Right hindlimb (tissue), 1 donor: Measurements from ENCODE around the gene SPATC1L.
"Not testable (repeated sequence)": the region's sequence is repeated elsewhere in the genome, so short reads cannot be mapped to it uniquely, and the experiment has no call there.

Experiments used
- DNase-seq: peaks from one replicate; pipeline ENCODE4 v3.0.0-alpha.2; 2018

SPATC1L gene

GRCh38 chr21:46147429-46147828 is 36.8 kb downstream of the SPATC1L start:
- DNase-seq = peak; percentile 15

GRCh38 chr21:46146856-46147255 is 37.4 kb downstream of the SPATC1L start:
- DNase-seq = peak; percentile 10

GRCh38 chr21:46145840-46146691 is 38.2 kb downstream of the SPATC1L start:
- peak; percentile 10 for DNase-seq

GRCh38 chr21:46145159-46145839 is 39.0 kb downstream of the SPATC1L start:
- no peak for DNase-seq

GRCh38 chr21:46144464-46145070 is 39.7 kb downstream of the SPATC1L start:
- DNase-seq = no peak

GRCh38 chr21:46142582-46143473 is 41.4 kb downstream of the SPATC1L start:
- no peak for DNase-seq

- DNase-seq = no peak
Observed at GRCh38 chr21:46141767-46142581, 42.3 kb downstream of the SPATC1L start.

GRCh38 chr21:46140352-46141003 is 43.8 kb downstream of the SPATC1L start:
- not testable (repeated sequence) for DNase-seq

- no peak for DNase-seq
Observed at GRCh38 chr21:46139686-46140085, 44.6 kb downstream of the SPATC1L start.

GRCh38 chr21:46138383-46138970 is 45.8 kb downstream of the SPATC1L start:
- DNase-seq = no peak

- DNase-seq = no peak
Observed at GRCh38 chr21:46137908-46138307, 46.4 kb downstream of the SPATC1L start.

GRCh38 chr21:46136739-46137349 is 47.4 kb downstream of the SPATC1L start:
- DNase-seq = no peak

GRCh38 chr21:46135782-46136395 is 48.4 kb downstream of the SPATC1L start:
- DNase-seq = no peak

- no peak for DNase-seq
Observed at GRCh38 chr21:46131838-46132651, 52.2 kb downstream of the SPATC1L start.

GRCh38 chr21:46131588-46131837 is 52.7 kb downstream of the SPATC1L start:
- DNase-seq = no peak

- DNase-seq = no peak
Observed at GRCh38 chr21:46130831-46131587, 53.2 kb downstream of the SPATC1L start.

GRCh38 chr21:46129846-46130651 is 54.2 kb downstream of the SPATC1L start:
- DNase-seq = no peak
